ENCODE data around the gene AFAP1L1. TPM values are rescaled to one million over a fixed set of nuclear protein-coding genes. Genes with fewer than 3 reads are reported as not detected.

The AFAP1L1 gene
- total RNA-seq: 21.9 and 30.0 TPM in 2 replicates

DNA sequence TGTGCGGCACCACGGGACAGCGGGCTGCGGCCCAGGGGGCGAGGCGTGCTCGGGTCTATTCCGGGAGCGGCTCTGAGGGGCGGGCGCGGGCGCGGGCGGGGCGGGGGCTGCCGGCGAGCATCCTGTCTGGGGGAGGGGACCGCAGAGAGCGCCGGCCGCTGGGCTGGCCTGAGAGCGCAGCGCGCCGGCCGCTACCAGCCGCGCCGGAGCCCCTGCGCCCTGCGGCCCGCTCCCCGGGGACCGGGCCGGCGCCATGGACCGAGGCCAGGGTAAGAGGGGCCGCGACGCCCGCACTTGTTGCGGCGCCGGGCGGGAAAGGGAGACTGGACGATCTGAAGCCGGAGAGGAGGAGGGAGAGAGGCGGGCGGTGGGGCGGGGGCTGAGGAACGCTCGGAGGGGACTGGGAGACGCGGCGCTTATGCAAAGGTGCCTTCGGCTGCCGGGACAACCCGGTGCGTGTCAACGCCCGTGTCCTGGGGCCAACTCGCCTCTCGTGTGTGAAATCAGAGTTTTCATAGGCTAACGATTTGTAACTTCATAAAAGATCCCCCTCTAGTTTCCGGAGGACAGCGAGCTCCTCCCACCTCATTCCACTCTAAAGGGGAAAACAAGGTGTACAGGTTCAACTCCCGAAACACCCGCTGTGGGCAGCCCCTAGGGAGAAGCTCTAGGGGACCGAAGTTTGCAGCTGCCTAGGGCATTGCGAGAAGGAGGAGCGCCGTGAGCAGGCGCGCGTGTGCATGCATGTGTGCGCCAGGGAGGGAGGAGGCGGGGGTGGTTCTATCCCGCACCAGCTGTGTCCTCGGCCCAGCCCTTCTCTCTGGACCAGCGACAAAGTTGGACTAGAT is at the start of gene AFAP1L1:
TSS of gene AFAP1L1 (plus strand) at position 144 of the 848 bp plus-strand sequence. CDS start at position 254, 110 bp downstream.
- peak; percentile 34 for DNase-seq (ENCODE audit: low read depth)

DNA sequence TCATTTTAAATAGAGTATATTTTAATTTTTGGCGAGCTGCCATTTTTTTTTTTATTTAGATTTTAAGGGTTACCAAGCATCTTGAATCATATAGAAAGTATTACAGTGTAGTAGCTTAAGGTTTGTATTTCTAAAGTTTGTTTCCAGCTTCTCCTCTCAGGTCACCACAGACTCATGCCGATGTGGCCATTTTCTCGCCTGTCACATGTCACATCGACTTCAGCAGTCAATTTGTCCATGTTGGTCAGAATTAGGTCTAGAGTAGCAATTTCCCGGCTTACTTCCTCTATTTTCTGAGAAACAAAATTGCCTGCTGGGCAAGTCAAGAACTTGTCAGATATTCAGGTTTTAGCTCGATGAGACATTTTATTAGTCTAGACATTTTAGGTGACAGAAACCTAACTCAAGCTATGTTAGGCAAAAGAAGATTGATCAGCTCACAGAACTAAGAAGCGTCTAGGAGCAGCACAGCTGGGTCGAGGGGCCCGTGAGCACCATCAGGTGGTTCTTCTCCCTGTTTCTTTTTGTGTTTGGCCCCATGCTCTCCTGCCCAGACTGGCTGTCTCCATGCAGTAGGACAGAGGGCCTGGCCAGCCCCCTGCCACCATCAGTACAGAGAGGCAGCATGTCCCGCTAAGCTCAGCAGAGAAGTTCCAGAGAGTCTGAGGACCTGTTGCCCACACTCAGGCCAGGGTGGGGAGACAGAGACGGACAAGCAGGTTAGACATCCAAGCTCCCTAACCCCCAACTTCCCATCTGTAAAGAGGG is 48.4 kb upstream of the AFAP1L1 start:
- no peak for DNase-seq (ENCODE audit: low read depth)

DNA sequence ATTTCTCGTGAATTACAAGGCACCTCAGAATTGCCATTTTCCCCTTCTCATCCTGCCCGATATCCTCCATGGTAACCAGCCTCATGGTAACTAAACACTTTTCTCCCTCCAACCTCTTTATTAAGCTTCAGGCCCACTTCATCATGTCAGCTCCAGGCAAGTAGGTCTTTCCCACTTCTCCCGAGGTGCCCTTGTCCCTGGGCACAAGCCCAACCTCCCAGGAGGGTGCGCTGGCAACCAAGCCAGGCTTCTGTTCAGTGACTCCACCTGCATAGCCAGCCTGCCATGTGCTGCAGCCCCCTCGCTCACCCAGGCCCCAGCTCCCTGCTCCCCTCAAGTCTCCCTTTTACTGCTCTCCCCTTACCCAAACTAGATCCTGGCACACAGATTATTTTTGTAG is 47.4 kb upstream of the AFAP1L1 start:
- no peak for DNase-seq (ENCODE audit: low read depth)

DNA sequence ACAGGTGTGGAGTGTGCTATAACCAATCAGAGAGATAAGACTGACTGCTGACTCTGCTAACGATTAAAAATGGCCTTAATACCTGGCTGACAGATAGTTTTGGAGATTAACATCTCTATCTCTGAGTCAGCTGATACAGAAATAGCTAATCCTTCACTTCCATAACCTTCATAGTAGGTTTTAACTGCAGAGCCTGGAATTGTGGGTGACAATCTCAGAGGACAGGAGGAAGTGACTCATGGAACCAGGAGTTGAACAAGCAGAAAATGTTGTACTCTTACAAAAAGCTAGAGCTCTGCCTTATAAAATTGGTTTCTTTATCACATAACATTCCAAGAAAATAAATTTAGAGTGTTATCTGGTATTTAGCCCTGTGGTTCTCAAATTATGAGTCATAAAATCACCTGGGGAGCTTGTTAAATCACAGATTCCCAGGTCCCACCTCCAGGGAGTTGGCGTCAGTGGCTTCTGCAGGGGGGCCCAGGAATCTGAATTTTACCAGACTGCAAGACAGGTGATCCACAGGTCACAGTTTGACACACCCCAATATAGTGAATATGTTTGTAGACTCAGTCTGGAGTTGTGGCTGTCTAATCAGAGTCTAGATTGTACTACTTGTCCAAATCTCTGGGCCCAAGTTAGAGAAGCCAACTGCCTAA is 44.4 kb upstream of the AFAP1L1 start:
- DNase-seq (ENCODE audit: low read depth): peak; percentile 72

DNA sequence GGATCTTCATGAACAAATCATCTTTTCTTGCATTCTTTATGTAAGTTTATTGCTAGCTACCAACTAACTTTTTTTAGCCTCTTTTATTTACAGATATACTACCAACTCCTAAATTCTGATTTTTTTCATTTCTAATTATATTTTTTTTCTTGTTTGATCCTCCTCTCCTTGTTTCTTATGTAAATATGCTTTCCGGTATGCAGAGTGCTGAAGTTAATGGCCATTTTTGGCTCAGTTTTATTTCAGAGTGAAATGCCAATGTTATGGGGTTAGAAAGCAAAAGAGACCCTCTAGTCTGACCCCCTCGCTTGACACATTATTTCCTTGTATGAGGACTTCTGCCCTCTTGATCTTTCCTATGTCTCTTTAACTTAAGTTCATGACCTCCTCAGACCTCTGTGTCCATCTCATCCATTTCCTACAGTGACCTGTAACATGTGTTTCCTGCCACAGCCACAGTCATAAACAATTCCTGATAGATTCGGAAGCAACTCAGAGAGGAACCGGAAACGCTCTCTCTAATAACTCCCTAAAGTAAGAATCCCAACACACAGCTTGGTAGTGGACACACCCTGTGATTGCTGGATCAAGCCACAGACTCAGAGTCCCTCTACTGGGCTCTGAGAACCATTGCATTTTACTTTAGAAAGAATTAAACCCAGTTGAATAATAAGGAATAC is 42.9 kb upstream of the AFAP1L1 start:
- DNase-seq (ENCODE audit: low read depth): peak; percentile 74

DNA sequence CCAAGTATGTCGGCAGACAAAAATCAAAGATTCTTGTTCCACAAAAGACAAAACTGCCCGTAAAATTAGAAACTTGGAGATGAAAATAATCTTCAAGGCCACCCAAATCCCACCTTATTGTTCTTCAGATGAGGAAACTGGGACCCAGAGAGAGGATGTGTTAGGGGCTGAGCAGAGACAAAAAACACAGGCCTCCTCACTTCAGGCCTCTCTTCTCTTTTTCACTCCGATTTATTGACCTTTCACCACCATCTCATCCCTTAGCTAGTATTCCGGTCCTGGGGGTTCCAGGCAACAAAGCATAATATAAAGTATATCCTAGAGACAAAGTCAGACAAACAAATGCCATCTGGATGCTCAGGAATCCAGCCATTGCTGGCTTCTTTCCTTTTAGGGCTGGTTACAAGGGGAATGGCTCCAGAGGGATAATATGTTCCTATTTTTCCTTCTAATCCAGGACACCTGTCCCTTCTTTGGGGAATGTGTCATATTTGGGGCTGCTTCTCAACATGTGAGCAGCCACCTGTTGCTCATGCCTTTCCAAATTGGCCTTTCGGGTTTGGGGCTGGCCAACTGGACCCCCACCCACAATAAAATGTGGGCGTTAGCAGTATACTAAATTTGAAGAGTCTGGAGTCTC is 42.2 kb upstream of the AFAP1L1 start:
- DNase-seq (ENCODE audit: low read depth): no peak

DNA sequence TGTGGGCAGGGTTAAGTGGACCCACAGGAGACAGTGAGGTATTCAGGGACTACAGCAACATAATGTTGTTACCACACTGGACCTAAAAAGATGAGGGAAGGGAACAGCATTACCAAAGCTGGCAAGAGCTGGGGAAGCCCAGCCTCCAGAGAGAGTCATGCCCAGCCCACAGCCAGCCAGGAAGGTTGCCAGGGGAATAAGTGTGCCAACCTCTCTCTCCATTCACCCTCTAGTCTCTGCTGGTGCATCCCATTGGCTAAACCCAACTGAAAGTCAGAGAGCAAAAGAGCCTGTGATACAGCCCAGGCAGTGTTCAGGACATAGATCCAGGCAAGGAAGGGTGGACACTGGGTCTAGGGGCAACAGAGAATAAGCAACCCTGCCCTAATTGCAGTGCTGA is 35.8 kb upstream of the AFAP1L1 start:
- no peak for DNase-seq (ENCODE audit: low read depth)

DNA sequence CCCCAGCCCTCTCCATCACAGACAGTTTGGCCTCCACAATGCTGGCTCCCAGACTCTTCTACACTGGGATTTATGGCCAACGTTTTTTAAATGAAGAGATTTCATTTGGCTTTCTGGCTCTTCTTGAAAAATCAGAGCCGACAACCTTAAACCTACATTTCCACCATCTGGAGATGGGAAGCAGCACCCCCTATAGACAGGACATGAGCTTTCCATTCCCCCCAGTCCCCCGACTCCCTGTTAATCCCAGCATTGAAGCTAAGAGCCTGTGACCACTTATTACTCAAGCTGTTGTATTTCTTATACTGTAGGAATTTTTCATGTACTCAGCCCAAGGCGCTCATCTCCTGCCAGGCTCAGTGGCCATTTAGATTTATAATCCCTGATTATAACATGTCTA is 34.0 kb upstream of the AFAP1L1 start:
- DNase-seq (ENCODE audit: low read depth): no peak

DNA sequence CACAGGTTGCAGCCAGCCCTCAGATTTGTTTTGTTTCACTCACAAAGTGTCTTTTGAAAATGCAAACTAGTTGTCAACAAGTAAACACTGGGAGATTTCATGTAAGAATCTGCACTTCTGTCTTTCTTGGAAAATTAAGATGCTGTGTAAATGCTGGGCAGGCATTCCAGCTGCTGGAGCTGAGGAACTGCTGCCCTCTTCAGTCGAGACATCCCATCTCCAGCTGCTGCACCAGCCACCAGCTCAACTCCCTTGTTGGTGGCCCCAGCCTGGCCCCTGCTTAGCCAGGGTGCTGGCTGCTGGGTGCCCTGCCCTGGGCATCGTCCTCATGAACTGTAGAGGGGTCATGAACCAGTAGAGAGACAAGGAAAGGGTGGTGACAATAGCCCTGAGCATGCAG is 33.1 kb upstream of the AFAP1L1 start:
- DNase-seq (ENCODE audit: low read depth): no peak

DNA sequence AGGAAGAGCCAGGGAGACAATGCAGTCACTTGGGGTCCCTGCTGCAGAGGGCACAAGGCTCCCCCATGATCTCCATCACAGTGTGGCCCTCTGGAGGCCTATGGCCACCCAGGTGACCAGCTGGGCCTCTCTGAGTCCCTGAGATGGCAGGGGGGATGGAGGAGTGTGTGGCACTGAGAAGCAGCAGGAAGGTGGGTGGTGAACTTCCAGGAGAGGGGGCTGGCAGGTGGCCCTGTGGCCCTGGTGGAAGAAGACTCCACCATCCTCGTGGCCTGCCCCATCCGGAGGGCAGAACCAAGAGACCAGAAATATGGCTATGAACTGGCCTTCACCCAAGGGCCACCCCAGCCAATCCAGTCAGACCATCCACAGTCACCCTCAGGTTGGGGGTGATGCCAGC is 31.7 kb upstream of the AFAP1L1 start:
- no peak for DNase-seq (ENCODE audit: low read depth)

DNA sequence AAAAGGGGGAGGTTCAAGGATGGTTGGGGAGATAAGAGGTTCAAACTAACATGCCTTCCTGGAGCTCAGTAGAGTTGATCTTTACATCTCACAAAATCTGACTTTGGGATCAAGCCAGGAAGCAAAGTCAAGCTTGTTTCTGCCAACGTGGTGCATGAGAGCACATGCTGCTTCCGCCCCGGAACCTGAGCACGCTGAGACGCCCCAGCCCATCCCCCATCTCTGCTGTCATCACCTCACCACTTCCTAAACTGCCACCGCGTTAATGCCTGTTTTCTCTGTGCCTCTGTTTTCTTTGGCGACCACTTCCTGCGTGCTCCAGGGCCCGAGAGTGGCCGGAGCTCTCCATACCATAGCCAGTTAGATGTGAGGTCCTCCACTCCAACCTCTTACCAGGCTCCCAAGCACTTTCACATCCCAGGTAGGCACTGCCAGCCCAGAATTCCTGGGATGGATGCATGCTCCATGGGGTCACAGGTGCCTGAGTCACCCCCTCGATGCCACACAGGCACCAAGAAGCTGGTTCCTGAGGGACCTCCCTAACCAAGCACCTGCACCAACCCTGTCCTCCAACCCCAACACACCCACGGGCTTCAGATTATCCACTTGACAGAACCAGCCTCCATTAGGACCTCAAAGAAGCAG is 31.2 kb upstream of the AFAP1L1 start:
- no peak for DNase-seq (ENCODE audit: low read depth)

DNA sequence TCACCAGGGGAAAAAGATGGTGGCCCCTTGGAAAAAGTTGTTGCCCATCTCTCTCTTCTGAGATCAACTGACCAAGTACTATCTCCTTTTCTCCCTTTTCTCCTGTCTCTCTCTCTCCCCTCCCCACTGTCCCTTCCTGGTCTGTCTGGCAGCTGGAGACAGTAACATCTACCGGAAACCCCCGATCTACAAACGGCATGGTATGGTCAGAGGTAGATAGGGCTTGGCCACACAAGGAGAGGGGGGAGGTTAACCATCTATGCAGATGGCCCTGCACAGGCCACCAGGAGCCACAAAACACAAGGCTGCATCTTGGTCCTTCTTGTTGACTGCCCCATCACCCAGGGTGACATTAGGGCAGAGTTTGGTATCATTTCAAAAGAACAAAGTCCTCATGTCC is 29.3 kb upstream of the AFAP1L1 start:
- DNase-seq (ENCODE audit: low read depth): no peak

DNA sequence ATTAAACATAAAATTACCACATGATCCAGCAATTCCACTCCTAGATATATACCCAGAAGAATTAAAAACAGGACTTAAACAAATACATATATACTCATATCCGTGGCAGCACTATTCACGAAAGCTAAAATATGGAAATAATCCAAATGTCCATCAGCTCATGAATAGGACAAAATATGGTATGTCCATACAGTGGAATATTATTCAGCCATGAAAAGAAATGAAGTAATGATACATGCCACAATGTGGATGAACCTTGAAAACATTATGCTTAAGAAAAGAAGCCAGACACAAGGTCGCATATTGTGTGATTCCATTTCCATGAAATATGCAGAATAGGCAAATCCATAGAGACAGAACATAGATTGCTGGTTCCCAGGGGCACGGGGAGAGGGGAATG is 24.8 kb upstream of the AFAP1L1 start:
- DNase-seq (ENCODE audit: low read depth): no peak

DNA sequence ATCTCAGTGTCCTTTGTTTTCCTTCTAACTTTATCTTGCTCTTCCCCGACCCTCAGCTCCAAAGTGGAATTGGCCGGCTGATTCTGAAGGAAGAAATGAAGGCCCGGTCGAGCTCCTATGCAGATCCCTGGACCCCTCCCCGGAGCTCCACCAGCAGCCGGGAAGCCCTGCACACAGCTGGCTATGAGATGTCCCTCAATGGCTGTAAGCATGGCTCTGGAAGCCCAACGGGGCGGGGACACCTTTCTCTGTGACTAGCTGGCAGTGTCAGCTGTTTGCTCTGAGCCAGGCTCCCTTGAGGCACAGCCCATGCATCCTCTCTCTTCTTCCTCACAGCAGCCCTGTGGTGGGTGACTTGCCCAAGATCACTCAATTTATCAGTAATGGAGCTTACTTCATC is 23.9 kb upstream of the AFAP1L1 start:
- DNase-seq (ENCODE audit: low read depth): no peak

DNA sequence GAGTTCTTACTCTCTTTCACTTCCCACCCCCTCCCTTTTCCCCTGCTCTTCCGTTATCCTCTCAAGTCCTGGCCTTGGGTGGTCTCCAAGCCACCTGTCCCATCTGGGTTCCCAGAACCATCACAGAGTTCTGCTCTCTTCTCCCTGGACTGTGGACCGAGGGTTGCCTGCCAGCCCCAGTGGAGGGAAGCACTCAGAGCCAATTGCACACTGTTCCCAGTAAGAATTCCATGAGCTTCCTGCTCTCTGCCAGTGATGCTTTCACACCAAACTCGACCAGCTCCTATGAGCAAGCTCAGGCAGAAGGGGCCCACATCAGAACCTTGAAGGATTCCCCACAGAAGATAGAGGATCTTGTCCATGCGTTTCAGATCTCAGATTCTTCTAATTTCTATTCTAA is 20.1 kb upstream of the AFAP1L1 start:
- DNase-seq (ENCODE audit: low read depth): no peak

DNA sequence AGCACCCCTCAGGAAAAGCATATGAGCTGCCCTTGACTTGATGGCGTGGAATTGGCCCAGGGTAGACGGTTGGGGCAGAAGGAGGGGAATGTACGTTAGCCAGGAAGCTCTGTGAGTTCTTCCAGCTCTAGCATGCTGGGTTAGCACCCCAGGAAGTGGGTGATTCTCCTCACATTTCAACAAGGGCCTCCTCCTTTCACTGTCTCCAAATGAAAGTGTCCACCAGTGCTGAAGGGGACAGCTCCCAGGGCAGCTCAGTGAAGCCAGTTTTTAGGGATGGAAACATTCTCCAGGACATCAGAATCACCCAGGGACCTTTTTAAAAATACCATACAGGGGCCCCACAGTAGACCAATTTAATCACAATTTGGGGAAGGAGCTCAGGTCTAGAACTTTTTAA is 17.2 kb upstream of the AFAP1L1 start:
- DNase-seq (ENCODE audit: low read depth): no peak

DNA sequence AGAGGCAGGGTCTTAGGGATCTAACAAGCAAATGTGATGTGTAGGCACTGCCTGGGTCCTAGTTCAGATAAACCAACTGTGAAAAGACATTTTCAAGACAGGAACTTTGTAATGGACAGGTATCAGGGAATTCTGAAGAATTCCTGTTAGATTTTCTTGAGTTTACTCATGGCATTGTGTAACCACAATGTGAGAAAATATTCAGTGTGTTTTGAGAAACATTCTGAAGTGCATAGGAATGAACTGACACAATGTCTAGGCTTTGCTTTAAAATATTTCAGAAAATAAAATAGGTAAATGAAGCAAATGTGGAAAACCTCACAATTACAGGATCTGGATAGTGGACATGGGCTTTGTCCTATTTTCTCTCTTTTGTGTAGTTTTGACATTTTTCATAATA is 15.2 kb upstream of the AFAP1L1 start:
- DNase-seq (ENCODE audit: low read depth): peak; percentile 81

DNA sequence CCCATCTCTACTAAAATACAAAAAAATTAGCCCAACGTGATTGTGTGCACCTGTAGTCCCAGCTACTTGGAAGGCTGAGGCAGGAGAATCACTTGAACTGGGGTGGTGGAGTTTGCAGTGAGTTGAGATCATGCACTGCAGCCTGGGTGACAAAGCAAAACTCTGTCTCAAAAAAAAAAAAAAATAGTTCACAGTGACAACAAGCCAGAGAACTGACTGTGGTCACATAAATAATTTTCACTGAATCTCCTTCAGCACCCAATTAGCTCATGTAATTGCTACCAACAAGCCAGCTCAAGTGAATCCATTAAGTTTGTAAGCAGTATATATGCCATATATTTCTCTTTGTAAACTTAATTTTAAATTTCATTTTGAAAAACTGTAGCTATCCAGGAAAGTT is 14.5 kb upstream of the AFAP1L1 start:
- no peak for DNase-seq (ENCODE audit: low read depth)

DNA sequence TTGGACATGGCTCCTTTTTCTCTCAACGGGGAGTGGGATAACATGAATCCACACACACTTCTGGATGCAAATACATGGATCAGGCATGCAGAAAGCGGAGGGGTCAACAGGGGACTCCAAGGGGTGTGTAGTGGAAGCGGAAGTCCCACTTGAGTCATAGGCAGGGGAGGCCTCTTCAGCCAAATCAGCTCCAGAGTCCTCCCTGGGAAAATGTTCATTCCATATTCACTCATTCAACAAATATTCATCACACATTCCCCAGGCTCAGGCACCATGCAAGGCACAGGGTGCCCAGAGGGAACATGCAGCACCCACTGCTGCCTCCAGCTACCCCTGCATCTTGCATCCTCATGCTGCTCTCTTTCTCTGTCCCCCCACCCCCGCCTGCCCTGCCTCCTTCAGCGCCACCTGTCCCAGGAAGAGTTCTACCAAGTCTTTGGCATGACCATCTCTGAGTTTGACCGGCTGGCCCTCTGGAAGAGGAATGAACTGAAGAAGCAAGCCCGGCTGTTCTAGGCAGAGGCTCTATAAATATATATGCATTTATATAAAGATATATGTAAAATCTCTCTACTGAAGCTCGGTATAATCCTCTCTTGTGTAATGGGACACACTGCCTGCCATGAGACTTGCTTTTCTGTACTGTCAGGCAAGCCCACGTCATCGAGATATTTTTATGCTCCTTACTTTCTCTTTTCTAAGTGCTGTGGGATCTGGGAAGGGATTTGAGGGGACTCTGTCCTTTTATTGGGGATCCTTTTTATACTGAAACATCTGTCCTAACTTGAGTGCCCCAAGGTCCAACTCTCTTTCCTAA is 13.6 kb upstream of the AFAP1L1 start:
- DNase-seq (ENCODE audit: low read depth): peak; percentile 90

DNA sequence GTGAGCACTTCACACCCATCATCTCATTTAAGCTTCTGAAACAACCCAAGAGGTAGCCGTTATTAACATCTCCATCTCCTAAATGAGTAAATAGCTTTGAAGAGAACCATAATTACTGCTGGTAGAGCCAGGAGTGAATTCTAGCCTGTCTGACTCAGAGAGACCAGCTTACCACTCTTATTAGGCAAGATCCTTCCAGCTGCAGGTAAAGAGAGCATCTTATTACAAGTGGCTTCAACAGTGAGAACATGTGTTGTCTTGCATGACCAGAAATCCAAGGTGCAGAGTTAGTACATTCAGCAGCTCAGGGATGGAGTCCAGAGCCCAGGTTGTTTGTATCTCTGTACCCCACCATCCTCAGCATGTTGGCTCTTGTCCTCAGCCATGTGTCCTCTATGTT is 10.9 kb upstream of the AFAP1L1 start:
- peak; percentile 38 for DNase-seq (ENCODE audit: low read depth)
